ENCODE measurements around the gene POR.
A peak's percentile ranks its signal among the peaks of the same experiment; 100 is the strongest.

Gene POR

GRCh38 chr7:75971309-75971960 is 56.5 kb downstream of the POR start:
- Histone ChIP-seq H3K27ac (ENCODE audit: low read length, poor library complexity, severe bottlenecking) (no peak overlapping the region), H3K4me3 (ENCODE audit: insufficient read depth in 1 of 2, low read depth in 1 of 2, low read length in 2 of 2) (no peak overlapping the region), H2BK15ac (ENCODE audit: low read depth, poor library complexity, severe bottlenecking) (no peak overlapping the region), H3K4me1 (ENCODE audit: control insufficient read depth, insufficient read depth, low read depth, low read length) (peaks cover 7% of the 10 kb centered on the region), H3K4ac (ENCODE audit: low read depth in 1 of 2, low read length in 2 of 2) (no peak overlapping the region), H3K79me1 (replicated peaks; ENCODE audit: low read length, poor library complexity, severe bottlenecking) (peaks cover 13% of the 10 kb centered on the region), H2BK120ac (ENCODE audit: low read depth, low read length) (no peak overlapping the region), H2AFZ (ENCODE audit: low read depth, low read length) (no peak overlapping the region), H3K9me3 (ENCODE audit: control insufficient read depth, low read length) (no peaks in the 10 kb centered on the region), H3K18ac (ENCODE audit: low read depth in 1 of 2, low read length in 2 of 2) (peak overlapping the region in 1 of 2 experiments; percentile 29), H2BK5ac (ENCODE audit: low read depth, low read length, poor library complexity, severe bottlenecking) (no peak overlapping the region), H2AK5ac (ENCODE audit: low read length, severe bottlenecking) (no peak overlapping the region), H4K8ac (ENCODE audit: low read length) (no peak overlapping the region), H3K36me3 (ENCODE audit: control insufficient read depth in 1 of 2, insufficient read depth in 2 of 2, low read depth in 1 of 2, low read length in 2 of 2) (peaks cover 40 to 47% of the 10 kb centered on the region in 2 experiments), H3K27me3 (ENCODE audit: control insufficient read depth in 1 of 2, insufficient read depth in 1 of 2, low read length in 2 of 2) (no peaks in the 10 kb centered on the region), H4K91ac (ENCODE audit: low read length) (no peak overlapping the region), H3K4me2 (ENCODE audit: low read length, poor library complexity, severe bottlenecking) (no peak overlapping the region), H3K9ac (ENCODE audit: low read length) (no peak overlapping the region), H2BK12ac (ENCODE audit: low read length in 2 of 2) (no peak overlapping the region), H3K14ac (ENCODE audit: low read length in 2 of 2) (no peak overlapping the region), H3K23ac (ENCODE audit: low read length in 2 of 2) (no peak overlapping the region)
- DNase-seq: no peak
- 94% methylated on average over 14 of the region's 14 CpGs for WGBS

GRCh38 chr7:75971961-75972763 is 57.2 kb downstream of the POR start:
- Histone ChIP-seq H3K79me1 (replicated peaks; ENCODE audit: low read length, poor library complexity, severe bottlenecking) (peaks cover 13% of the 10 kb centered on the region), H3K4me3 (ENCODE audit: insufficient read depth in 1 of 2, low read depth in 1 of 2, low read length in 2 of 2) (no peak overlapping the region), H2BK12ac (ENCODE audit: low read length in 2 of 2) (no peak overlapping the region), H3K4me1 (ENCODE audit: control insufficient read depth, insufficient read depth, low read depth, low read length) (peaks cover 7% of the 10 kb centered on the region), H4K8ac (ENCODE audit: low read length) (no peak overlapping the region), H3K4ac (ENCODE audit: low read depth in 1 of 2, low read length in 2 of 2) (peak overlapping the region in 1 of 2 experiments; percentile 12), H3K36me3 (ENCODE audit: control insufficient read depth in 1 of 2, insufficient read depth in 2 of 2, low read depth in 1 of 2, low read length in 2 of 2) (peaks cover 40 to 41% of the 10 kb centered on the region in 2 experiments), H3K23ac (ENCODE audit: low read length in 2 of 2) (no peak overlapping the region), H3K27me3 (ENCODE audit: control insufficient read depth in 1 of 2, insufficient read depth in 1 of 2, low read length in 2 of 2) (no peaks in the 10 kb centered on the region), H3K14ac (ENCODE audit: low read length in 2 of 2) (peak overlapping the region in 1 of 2 experiments; percentile 31), H2BK15ac (ENCODE audit: low read depth, poor library complexity, severe bottlenecking) (no peak overlapping the region), H3K9me3 (ENCODE audit: control insufficient read depth, low read length) (no peaks in the 10 kb centered on the region), H2AK5ac (ENCODE audit: low read length, severe bottlenecking) (no peak overlapping the region), H3K9ac (ENCODE audit: low read length) (no peak overlapping the region), H2BK5ac (ENCODE audit: low read depth, low read length, poor library complexity, severe bottlenecking) (no peak overlapping the region), H3K18ac (ENCODE audit: low read depth in 1 of 2, low read length in 2 of 2) (peak overlapping the region in 1 of 2 experiments; percentile 29), H4K91ac (ENCODE audit: low read length) (no peak overlapping the region), H2AFZ (ENCODE audit: low read depth, low read length) (no peak overlapping the region), H2BK120ac (ENCODE audit: low read depth, low read length) (no peak overlapping the region), H3K27ac (ENCODE audit: low read length, poor library complexity, severe bottlenecking) (no peak overlapping the region), H3K4me2 (ENCODE audit: low read length, poor library complexity, severe bottlenecking) (no peak overlapping the region)
- DNase-seq: peak; percentile 24
- WGBS: 90% methylated on average over 19 of the region's 19 CpGs

GRCh38 chr7:75977743-75978142 is 62.8 kb downstream of the POR start:
- Histone ChIP-seq H2BK120ac (ENCODE audit: low read depth, low read length) (no peak overlapping the region), H2AFZ (ENCODE audit: low read depth, low read length) (no peak overlapping the region), H3K36me3 (ENCODE audit: control insufficient read depth in 1 of 2, insufficient read depth in 2 of 2, low read depth in 1 of 2, low read length in 2 of 2) (peaks cover 48 to 56% of the 10 kb centered on the region in 2 experiments), H3K23ac (ENCODE audit: low read length in 2 of 2) (no peak overlapping the region), H3K4me1 (ENCODE audit: control insufficient read depth, insufficient read depth, low read depth, low read length) (peaks cover 14% of the 10 kb centered on the region), H3K18ac (ENCODE audit: low read depth in 1 of 2, low read length in 2 of 2) (no peak overlapping the region), H3K14ac (ENCODE audit: low read length in 2 of 2) (no peak overlapping the region), H3K79me1 (replicated peaks; ENCODE audit: low read length, poor library complexity, severe bottlenecking) (no peaks in the 10 kb centered on the region), H2AK5ac (ENCODE audit: low read length, severe bottlenecking) (no peak overlapping the region), H2BK15ac (ENCODE audit: low read depth, poor library complexity, severe bottlenecking) (no peak overlapping the region), H3K27ac (ENCODE audit: low read length, poor library complexity, severe bottlenecking) (no peak overlapping the region), H3K9me3 (ENCODE audit: control insufficient read depth, low read length) (no peaks in the 10 kb centered on the region), H4K91ac (ENCODE audit: low read length) (no peak overlapping the region), H3K9ac (ENCODE audit: low read length) (peak overlapping the region; percentile 41), H3K4me2 (ENCODE audit: low read length, poor library complexity, severe bottlenecking) (no peak overlapping the region), H2BK12ac (ENCODE audit: low read length in 2 of 2) (no peak overlapping the region), H2BK5ac (ENCODE audit: low read depth, low read length, poor library complexity, severe bottlenecking) (no peak overlapping the region), H4K8ac (ENCODE audit: low read length) (no peak overlapping the region), H3K4me3 (ENCODE audit: insufficient read depth in 1 of 2, low read depth in 1 of 2, low read length in 2 of 2) (no peak overlapping the region), H3K4ac (ENCODE audit: low read depth in 1 of 2, low read length in 2 of 2) (no peak overlapping the region), H3K27me3 (ENCODE audit: control insufficient read depth in 1 of 2, insufficient read depth in 1 of 2, low read length in 2 of 2) (no peaks in the 10 kb centered on the region)
- DNase-seq: no peak
- 83% methylated on average over 5 of the region's 8 CpGs for WGBS

- no peak overlapping the region for H3K18ac ChIP-seq (ENCODE audit: low read depth in 1 of 2, low read length in 2 of 2)
- no peak overlapping the region for H3K9ac ChIP-seq (ENCODE audit: low read length)
- H4K91ac ChIP-seq (ENCODE audit: low read length): no peak overlapping the region
- H3K4me1 ChIP-seq (ENCODE audit: control insufficient read depth, insufficient read depth, low read depth, low read length): peaks cover 21% of the 10 kb centered on the region
- H3K27ac ChIP-seq (ENCODE audit: low read length, poor library complexity, severe bottlenecking): no peak overlapping the region
- H3K79me1 ChIP-seq (replicated peaks; ENCODE audit: low read length, poor library complexity, severe bottlenecking): no peaks in the 10 kb centered on the region
- H3K4me3 ChIP-seq (ENCODE audit: insufficient read depth in 1 of 2, low read depth in 1 of 2, low read length in 2 of 2): no peak overlapping the region
- H3K23ac ChIP-seq (ENCODE audit: low read length in 2 of 2): no peak overlapping the region
- no peak for DNase-seq
- no peaks in the 10 kb centered on the region for H3K9me3 ChIP-seq (ENCODE audit: control insufficient read depth, low read length)
- H3K14ac ChIP-seq (ENCODE audit: low read length in 2 of 2): no peak overlapping the region
- H2BK15ac ChIP-seq (ENCODE audit: low read depth, poor library complexity, severe bottlenecking): no peak overlapping the region
- no peak overlapping the region for H2AFZ ChIP-seq (ENCODE audit: low read depth, low read length)
- H2BK120ac ChIP-seq (ENCODE audit: low read depth, low read length): no peak overlapping the region
- no peak overlapping the region for H4K8ac ChIP-seq (ENCODE audit: low read length)
- H3K4ac ChIP-seq (ENCODE audit: low read depth in 1 of 2, low read length in 2 of 2): no peak overlapping the region
- no peaks in the 10 kb centered on the region for H3K27me3 ChIP-seq (ENCODE audit: control insufficient read depth in 1 of 2, insufficient read depth in 1 of 2, low read length in 2 of 2)
- H3K36me3 ChIP-seq (ENCODE audit: control insufficient read depth in 1 of 2, insufficient read depth in 2 of 2, low read depth in 1 of 2, low read length in 2 of 2): peaks cover 57 to 59% of the 10 kb centered on the region in 2 experiments
- no peak overlapping the region for H3K4me2 ChIP-seq (ENCODE audit: low read length, poor library complexity, severe bottlenecking)
- no peak overlapping the region for H2BK5ac ChIP-seq (ENCODE audit: low read depth, low read length, poor library complexity, severe bottlenecking)
- no peak overlapping the region for H2BK12ac ChIP-seq (ENCODE audit: low read length in 2 of 2)
- no peak overlapping the region for H2AK5ac ChIP-seq (ENCODE audit: low read length, severe bottlenecking)
- WGBS: 95% methylated on average over 21 of the region's 22 CpGs
Measured at GRCh38 chr7:75979759-75980429, 64.9 kb downstream of the POR start.

All from mesenchymal stem cell (in vitro differentiated cells and primary cell).